ENCODE results near the gene KRTAP9-3.
"Not testable (repeated sequence)": the region's sequence is repeated elsewhere in the genome, so short reads cannot be mapped to it uniquely, and the experiment has no call there.

KRTAP9-3 gene

GRCh38 chr17:41232399-41233105 lies at the start of gene KRTAP9-3:
TSS of gene KRTAP9-3 (plus strand) at chr17:41232449. CDS start at chr17:41232502, 53 bp downstream.
- DNase-seq = not testable (repeated sequence)

GRCh38 chr17:41184480-41184961 lies 47.7 kb upstream of the KRTAP9-3 start, which contains the start of gene KRTAP4-1:
TSS of gene KRTAP4-1 (minus strand) at chr17:41184911. CDS start at chr17:41184854, 57 bp downstream.
- DNase-seq = no peak

DNA sequence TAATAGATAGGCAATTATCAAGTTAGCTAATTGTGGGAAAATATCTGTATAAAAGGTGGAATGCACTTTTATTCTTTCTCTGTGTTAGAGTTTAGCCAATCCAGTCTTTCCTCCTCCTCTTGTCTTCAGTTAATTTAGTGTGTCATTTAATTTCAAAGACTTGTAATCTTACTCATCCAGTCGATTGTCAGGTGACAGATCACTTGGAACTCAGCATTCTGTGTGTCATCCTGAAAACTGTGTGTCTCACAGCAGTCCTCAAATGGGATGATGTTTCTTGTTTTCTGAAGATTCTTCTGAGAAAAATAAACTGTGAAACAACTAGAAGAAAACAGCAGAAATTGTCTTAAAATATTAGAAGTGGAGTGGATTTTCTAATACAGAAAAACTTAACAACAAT lies 47.2 kb upstream of the KRTAP9-3 start:
- no peak for DNase-seq

DNA sequence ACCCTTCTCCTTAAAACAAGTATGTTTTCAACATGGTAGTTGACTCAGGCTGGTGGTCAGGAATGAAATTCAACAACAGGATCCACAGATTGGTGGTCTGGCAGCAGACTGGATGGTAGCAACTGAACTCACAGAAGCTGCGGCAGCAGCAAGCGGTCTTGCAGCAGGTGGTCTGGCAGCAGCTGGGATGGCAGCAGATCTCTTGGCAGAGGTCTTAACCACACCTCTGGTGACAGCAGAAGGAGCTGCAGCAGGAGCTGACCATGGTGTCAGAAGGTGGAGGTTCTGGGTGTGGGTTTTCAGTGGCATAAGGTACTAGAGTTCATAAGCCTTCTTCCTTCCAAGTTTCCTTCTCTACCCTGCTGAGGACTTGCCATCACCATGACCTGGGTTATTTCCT lies 45.4 kb upstream of the KRTAP9-3 start:
- DNase-seq = no peak

GRCh38 chr17:41189837-41190318 lies 42.4 kb upstream of the KRTAP9-3 start, which contains the start of gene KRTAP9-1:
TSS of gene KRTAP9-1 (plus strand) at chr17:41189887. CDS start at chr17:41189887, 0 bp downstream.
- not testable (repeated sequence) for DNase-seq

DNA sequence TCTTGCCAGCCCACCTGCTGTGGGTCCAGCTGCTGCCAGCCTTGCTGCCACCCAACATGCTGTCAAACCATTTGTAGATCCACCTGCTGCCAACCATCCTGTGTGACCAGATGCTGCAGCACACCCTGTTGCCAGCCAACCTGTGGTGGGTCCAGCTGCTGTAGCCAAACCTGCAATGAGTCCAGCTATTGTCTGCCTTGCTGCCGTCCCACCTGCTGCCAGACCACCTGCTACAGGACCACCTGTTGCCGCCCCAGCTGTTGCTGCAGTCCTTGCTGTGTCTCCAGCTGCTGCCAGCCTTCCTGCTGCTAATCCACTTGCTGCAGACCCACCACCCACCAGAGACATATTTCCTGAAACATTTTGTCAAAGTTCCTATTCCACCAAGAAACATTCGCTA lies 41.9 kb upstream of the KRTAP9-3 start:
- DNase-seq = no peak

DNA sequence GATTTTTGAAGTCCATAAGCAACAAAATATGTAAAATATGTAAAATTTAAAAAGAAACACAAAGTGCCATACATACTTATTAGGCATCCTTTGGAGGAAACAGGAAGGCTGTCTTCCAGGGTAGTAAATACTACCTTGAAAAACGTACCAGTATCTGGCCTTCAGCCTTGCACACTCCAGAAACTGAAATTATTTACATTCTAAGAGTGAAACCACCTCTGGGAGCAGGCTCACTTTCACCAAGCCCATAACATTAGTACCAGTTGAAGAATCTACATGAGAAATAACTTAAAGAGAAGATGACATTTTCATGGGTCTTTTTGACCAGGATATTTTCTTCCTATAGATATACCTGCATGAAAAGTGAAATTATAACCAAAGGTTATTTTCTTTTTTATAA lies 36.2 kb upstream of the KRTAP9-3 start:
- no peak for DNase-seq

- DNase-seq = no peak
Observed at GRCh38 chr17:41199421-41200078, 32.7 kb upstream of the KRTAP9-3 start.

- peak; percentile 3 for DNase-seq
Observed at GRCh38 chr17:41211845-41212466, 20.3 kb upstream of the KRTAP9-3 start.

GRCh38 chr17:41212524-41213169 lies 19.6 kb upstream of the KRTAP9-3 start:
- DNase-seq = no peak

DNA sequence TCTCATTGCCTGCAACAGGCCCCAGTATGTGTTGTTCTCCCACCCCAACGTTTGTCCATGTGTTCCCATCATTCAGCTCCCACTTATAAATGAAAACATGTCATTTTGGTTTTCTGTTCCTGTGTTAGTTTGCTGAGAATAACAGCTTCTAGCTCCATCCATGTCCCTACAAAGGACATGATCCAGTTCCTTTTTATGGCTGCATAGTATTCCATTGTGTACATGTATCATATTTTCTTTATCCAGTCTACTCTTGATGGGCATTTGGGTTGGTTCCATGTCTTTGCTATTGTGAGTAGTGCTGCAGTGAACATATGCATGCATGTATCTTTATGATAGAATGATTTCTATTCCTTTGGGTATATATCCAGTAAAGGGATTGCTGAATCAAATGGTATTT lies 16.6 kb upstream of the KRTAP9-3 start:
- DNase-seq = no peak

DNA sequence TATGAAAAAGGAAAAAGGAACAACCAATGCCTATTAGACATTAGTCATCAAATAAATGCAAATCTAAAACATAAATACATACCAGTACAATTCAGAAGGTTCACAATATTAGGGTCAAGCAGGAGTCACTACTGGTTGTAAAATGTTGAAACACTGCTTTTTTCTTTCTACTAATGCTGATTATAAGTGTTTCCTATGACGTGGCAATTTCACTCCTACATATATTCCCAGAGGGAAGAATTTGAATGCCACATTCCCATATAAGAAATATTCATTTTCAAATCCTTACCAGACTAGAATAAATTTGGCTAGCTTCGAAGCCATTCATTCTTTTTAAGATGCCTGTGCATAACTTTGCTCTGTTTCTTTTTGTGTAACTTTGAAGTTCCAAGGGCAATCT lies 8.4 kb upstream of the KRTAP9-3 start:
- DNase-seq = no peak

GRCh38 chr17:41226051-41226450 lies 6.2 kb upstream of the KRTAP9-3 start:
- DNase-seq = no peak

GRCh38 chr17:41226598-41227095 lies 5.6 kb upstream of the KRTAP9-3 start, which contains the start of gene KRTAP9-2:
TSS of gene KRTAP9-2 (plus strand) at chr17:41226648. CDS start at chr17:41226655, 7 bp downstream.
- not testable (repeated sequence) for DNase-seq

DNA sequence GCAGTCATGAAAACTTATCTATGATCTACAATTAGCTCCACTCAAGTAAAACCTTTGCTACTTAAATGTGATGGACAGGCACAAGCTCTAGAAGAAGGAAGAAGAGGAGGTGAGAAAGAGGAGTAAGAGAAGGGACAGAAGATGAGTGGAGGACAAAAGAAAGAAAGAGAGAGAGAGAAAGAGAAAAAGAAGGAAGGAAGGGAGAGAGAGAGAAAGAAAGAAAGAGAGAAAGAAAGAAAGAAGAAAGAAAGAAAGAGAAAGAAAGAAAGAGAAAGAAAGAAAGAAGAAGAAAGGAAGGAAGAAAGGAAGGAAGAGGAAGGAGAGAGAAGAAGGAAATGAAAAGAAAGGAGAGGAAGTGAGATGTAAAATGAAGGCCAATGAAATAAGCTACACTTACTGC lies 2.2 kb upstream of the KRTAP9-3 start:
- DNase-seq = no peak

GRCh38 chr17:41231731-41232130 lies 518 bp upstream of the KRTAP9-3 start:
- DNase-seq = no peak

GRCh38 chr17:41237116-41237515 lies 4.9 kb downstream of the KRTAP9-3 start:
- not testable (repeated sequence) for DNase-seq

DNA sequence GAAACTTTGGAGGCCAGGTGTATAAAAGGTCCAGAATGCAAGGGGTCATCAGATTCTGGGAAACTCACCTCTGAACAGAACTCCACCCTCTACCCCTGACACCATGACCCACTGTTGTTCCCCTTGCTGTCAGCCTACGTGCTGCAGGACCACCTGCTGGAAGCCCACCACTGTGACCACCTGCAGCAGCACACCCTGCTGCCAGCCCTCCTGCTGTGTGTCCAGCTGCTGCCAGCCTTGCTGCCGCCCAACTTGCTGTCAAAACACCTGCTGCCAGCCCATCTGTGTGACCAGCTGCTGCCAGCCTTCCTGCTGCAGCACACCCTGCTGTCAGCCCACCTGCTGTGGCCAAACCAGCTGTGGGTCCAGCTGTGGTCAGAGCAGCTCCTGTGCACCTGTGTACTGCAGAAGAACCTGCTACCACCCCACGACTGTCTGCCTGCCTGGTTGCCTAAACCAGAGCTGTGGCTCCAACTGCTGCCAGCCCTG lies 5.7 kb downstream of the KRTAP9-3 start, which contains the start of gene KRTAP9-8:
Gene KRTAP9-8, plus strand, starts transcription at position 51 of the 489 bp plus-strand sequence. Its CDS starts 53 bp downstream, at position 104.
- not testable (repeated sequence) for DNase-seq

DNA sequence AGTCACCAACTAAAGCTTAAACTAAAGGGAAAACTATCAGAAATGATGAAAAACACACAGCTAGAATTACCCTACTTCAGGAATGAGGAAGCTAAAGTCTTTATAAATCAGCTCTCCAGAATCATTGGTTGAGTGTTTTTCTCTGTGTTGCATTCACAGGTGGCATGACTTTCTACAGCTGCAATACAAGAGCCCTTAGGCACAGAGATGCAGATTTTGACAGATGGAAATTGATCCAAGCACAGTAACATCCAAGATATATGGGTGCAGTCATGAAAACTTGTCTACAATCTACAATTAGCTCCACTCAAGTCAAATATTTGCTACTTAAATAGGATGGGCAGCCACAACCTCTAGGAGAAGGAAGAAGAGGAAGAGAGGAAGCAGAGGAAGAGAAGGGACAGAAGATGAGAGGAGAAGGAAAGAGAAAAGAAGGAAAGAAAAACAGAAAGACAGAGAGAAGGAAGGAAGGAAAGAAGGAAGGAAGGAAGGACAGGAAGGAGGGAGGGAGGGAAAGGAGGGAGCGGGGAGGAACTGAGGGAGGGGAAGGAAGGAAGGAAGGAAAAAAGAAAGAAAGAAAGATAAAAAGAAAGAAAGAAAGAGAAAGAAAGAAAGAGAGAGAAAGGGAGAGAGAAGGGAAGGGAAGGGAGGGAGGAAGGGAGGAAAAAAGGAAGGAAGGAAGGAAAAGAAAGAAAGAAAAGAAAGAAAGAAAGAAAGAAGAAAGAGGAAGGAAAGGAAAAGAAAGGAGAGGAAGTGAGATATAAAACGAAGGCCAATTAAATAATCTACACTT lies 14.9 kb downstream of the KRTAP9-3 start:
- DNase-seq = not testable (repeated sequence)

DNA sequence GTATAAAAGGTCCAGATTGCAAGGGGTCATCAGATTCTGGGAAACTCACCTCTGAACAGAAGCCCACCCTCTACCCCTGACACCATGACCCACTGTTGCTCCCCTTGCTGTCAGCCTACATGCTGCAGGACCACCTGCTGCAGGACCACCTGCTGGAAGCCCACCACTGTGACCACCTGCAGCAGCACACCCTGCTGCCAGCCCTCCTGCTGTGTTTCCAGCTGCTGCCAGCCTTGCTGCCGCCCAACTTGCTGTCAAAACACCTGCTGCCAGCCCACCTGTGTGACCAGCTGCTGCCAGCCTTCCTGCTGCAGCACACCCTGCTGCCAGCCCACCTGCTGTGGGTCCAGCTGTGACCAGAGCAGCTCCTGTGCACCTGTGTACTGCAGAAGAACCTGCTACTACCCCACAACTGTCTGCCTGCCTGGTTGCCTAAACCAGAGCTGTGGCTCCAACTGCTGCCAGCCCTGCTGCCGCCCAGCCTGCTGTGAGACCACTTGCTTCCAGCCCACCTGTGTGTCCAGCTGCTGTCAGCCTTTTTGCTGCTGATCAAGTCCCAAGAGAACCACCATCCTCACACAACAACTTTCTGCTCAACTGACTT lies 17.5 kb downstream of the KRTAP9-3 start, which contains the start of gene KRTAP9-4:
Gene KRTAP9-4, plus strand, starts transcription at position 51 of the 604 bp plus-strand sequence. Its CDS starts 34 bp downstream, at position 85.
- not testable (repeated sequence) for DNase-seq

DNA sequence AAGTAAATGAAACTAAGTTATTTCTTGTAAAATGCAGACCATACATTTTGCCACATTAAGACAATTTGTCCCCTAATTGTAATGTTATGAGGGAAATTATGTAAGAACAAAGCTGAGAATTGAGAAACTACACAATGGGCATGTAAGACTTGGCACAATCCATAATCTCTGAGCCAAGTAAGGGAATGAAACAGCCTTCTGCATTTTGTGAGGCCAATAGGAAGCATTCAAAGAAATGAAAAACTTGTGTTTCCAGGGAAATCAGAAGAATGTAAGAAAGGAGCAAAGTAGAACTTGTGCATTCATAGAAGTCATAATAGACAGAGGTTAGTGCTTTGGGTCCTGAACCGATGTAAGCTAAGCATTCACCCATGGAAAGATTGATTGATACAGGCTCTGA lies 19.0 kb downstream of the KRTAP9-3 start:
- no peak for DNase-seq

All from amniotic stem cell (primary cell).